ENCODE data around the gene DIS3.
"Not testable (repeated sequence)": the region's sequence is repeated elsewhere in the genome, so short reads cannot be mapped to it uniquely, and the experiment has no call there.

DIS3 gene

GRCh38 chr13:72745260-72745659, 36.4 kb downstream of the DIS3 start:
- no peak overlapping the region for H3K27ac ChIP-seq (ENCODE audit: low read depth, low read length)
- peaks cover 88% of the 10 kb centered on the region for H3K36me3 ChIP-seq (ENCODE audit: control insufficient read depth, insufficient read depth, low read length)
- no peak overlapping the region for H3K9ac ChIP-seq (ENCODE audit: low read length)
- H3K27me3 ChIP-seq (ENCODE audit: control insufficient read depth, insufficient read depth, low read length), result no peaks in the 10 kb centered on the region
- no peaks in the 10 kb centered on the region for H3K9me3 ChIP-seq (ENCODE audit: control insufficient read depth, insufficient read depth, low read depth, low read length)
- no peak overlapping the region for H3K4me3 ChIP-seq (ENCODE audit: low read depth, low read length)
- H3K4me1 ChIP-seq (ENCODE audit: control insufficient read depth, insufficient read depth, low read length), result no peaks in the 10 kb centered on the region

- Histone ChIP-seq H3K4me3 (ENCODE audit: low read depth, low read length) (no peak overlapping the region), H3K36me3 (ENCODE audit: control insufficient read depth, insufficient read depth, low read length) (peaks cover 85% of the 10 kb centered on the region), H3K27me3 (ENCODE audit: control insufficient read depth, insufficient read depth, low read length) (no peaks in the 10 kb centered on the region), H3K9me3 (ENCODE audit: control insufficient read depth, insufficient read depth, low read depth, low read length) (no peaks in the 10 kb centered on the region), H3K27ac (ENCODE audit: low read depth, low read length) (no peak overlapping the region), H3K9ac (ENCODE audit: low read length) (no peak overlapping the region), H3K4me1 (ENCODE audit: control insufficient read depth, insufficient read depth, low read length) (no peaks in the 10 kb centered on the region)
These were observed 41.7 kb downstream of the DIS3 start for GRCh38 chr13:72740015-72740414.

DNA sequence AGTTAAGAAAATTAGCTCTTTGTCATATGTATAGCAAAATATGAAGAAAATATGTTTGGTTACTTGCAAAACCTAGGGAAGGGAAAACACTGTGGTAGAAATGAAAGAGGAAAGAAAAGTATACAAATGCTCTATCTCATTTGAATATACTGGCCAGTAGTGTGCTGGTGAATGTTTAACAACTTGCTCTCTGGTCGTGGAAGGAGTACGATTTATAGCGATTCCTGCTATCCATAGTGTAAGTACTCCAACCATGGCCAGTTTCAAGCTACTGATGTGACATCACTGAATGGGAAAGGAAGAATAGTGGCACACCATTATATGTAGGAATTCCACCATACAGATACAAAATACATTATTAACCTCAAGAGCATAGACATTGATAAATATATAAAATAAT, 44.7 kb downstream of the DIS3 start:
- no peaks in the 10 kb centered on the region for H3K4me1 ChIP-seq (ENCODE audit: control insufficient read depth, insufficient read depth, low read length)
- no peak overlapping the region for H3K9ac ChIP-seq (ENCODE audit: low read length)
- no peaks in the 10 kb centered on the region for H3K27me3 ChIP-seq (ENCODE audit: control insufficient read depth, insufficient read depth, low read length)
- no peaks in the 10 kb centered on the region for H3K9me3 ChIP-seq (ENCODE audit: control insufficient read depth, insufficient read depth, low read depth, low read length)
- peaks cover 79% of the 10 kb centered on the region for H3K36me3 ChIP-seq (ENCODE audit: control insufficient read depth, insufficient read depth, low read length)
- no peak overlapping the region for H3K4me3 ChIP-seq (ENCODE audit: low read depth, low read length)
- no peak overlapping the region for H3K27ac ChIP-seq (ENCODE audit: low read depth, low read length)

DNA sequence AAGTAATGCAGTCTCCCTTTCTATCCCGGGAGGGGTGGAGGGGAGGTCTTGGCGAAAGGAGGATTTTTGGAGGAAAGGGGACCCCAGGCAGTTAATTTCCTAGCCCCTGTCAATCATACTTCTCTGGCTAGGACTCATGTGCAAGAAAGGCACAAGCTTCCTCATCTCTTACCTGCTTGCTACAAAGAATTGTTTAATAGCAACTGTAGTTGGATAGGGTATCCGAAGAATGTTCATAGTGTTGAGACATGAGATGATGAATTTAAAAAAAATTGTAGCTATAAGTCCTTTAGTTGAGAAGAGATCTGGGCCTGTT, 53.5 kb downstream of the DIS3 start:
- Histone ChIP-seq H3K27me3 (ENCODE audit: control insufficient read depth, insufficient read depth, low read length) (no peaks in the 10 kb centered on the region), H3K9me3 (ENCODE audit: control insufficient read depth, insufficient read depth, low read depth, low read length) (no peaks in the 10 kb centered on the region), H3K4me1 (ENCODE audit: control insufficient read depth, insufficient read depth, low read length) (peaks cover 3% of the 10 kb centered on the region; the same call in 1 of the 2 replicates), H3K4me3 (ENCODE audit: low read depth, low read length) (peak overlapping the region; percentile 90), H3K27ac (ENCODE audit: low read depth, low read length) (no peak overlapping the region), H3K36me3 (ENCODE audit: control insufficient read depth, insufficient read depth, low read length) (peaks cover 35% of the 10 kb centered on the region), H3K9ac (ENCODE audit: low read length) (peak overlapping the region; percentile 90)

- Histone ChIP-seq H3K4me1 (ENCODE audit: control insufficient read depth, insufficient read depth, low read length) (peaks cover 3% of the 10 kb centered on the region; the same call in 1 of the 2 replicates), H3K9me3 (ENCODE audit: control insufficient read depth, insufficient read depth, low read depth, low read length) (no peaks in the 10 kb centered on the region), H3K9ac (ENCODE audit: low read length) (peak within 1 kb of the TSS; percentile 90), H3K4me3 (ENCODE audit: low read depth, low read length) (peak within 1 kb of the TSS; percentile 90), H3K36me3 (ENCODE audit: control insufficient read depth, insufficient read depth, low read length) (peaks cover 30% of the 10 kb centered on the region), H3K27me3 (ENCODE audit: control insufficient read depth, insufficient read depth, low read length) (no peaks in the 10 kb centered on the region), H3K27ac (ENCODE audit: low read depth, low read length) (peak within 1 kb of the TSS; percentile 63; the same call in 1 of the 2 replicates)
These were observed 54.0 kb downstream of the DIS3 start, which contains the start of the genes BORA and MZT1 for GRCh38 chr13:72727417-72728289. BORA (plus strand) TSS chr13:72727923; CDS start chr13:72728941, 1,018 bp downstream. MZT1 (minus strand) TSS chr13:72727629; CDS start chr13:72727602, 27 bp downstream.

DNA sequence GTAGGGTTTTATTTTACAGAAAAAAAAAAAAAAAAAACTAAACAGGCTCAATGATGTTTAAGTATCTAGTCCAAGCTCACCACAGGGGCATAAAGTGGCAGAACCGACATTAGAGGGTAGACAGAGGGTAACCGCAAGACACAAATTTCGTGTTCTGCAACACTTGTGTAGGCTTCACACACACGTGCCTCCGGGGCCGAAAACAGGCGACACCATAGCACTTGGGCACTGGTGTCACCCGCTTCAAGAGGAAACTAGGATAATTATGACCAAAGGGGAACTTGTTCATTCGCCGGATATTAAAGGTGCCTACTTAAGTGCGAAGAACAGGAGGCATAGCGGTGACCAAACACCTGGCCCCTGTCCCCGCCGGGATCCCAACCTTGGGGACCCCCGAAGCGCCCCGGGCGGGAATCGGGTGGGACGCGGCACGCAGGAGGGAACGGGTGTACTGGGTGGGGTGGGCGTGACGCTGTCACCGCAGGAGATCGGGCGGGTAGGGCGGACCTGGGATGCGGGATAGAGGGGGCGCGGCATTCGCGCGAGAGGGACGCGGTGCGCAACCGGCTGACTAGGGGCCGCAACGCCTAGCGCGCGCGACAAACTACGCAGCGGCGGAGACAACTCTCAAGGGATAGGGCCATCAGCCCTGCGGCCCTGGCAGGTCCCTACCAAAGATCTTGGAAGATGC, 54.8 kb downstream of the DIS3 start:
- peaks cover 29% of the 10 kb centered on the region for H3K36me3 ChIP-seq (ENCODE audit: control insufficient read depth, insufficient read depth, low read length)
- H3K27me3 ChIP-seq (ENCODE audit: control insufficient read depth, insufficient read depth, low read length), result no peaks in the 10 kb centered on the region
- peak overlapping the region; percentile 90 for H3K4me3 ChIP-seq (ENCODE audit: low read depth, low read length)
- H3K4me1 ChIP-seq (ENCODE audit: control insufficient read depth, insufficient read depth, low read length), result peaks cover 3% of the 10 kb centered on the region; the same call in 1 of the 2 replicates
- H3K9ac ChIP-seq (ENCODE audit: low read length), result peak overlapping the region; percentile 88
- H3K9me3 ChIP-seq (ENCODE audit: control insufficient read depth, insufficient read depth, low read depth, low read length), result no peaks in the 10 kb centered on the region
- H3K27ac ChIP-seq (ENCODE audit: low read depth, low read length), result peak overlapping the region; percentile 63; the same call in 1 of the 2 replicates

GRCh38 chr13:72726185-72726584, 55.5 kb downstream of the DIS3 start:
- H3K9me3 ChIP-seq (ENCODE audit: control insufficient read depth, insufficient read depth, low read depth, low read length); H3K27ac ChIP-seq (ENCODE audit: low read depth, low read length); H3K27me3 ChIP-seq (ENCODE audit: control insufficient read depth, insufficient read depth, low read length); H3K4me1 ChIP-seq (ENCODE audit: control insufficient read depth, insufficient read depth, low read length): not testable (repeated sequence)
- Histone ChIP-seq H3K36me3 (ENCODE audit: control insufficient read depth, insufficient read depth, low read length) (peaks cover 28% of the 10 kb centered on the region), H3K4me3 (ENCODE audit: low read depth, low read length) (peak overlapping the region; percentile 90), H3K9ac (ENCODE audit: low read length) (peak overlapping the region; percentile 20)

GRCh38 chr13:72716776-72717175, 64.9 kb downstream of the DIS3 start:
- H3K27me3 ChIP-seq (ENCODE audit: control insufficient read depth, insufficient read depth, low read length), result no peaks in the 10 kb centered on the region
- no peak overlapping the region for H3K27ac ChIP-seq (ENCODE audit: low read depth, low read length)
- peaks cover 16% of the 10 kb centered on the region for H3K9me3 ChIP-seq (ENCODE audit: control insufficient read depth, insufficient read depth, low read depth, low read length)
- no peaks in the 10 kb centered on the region for H3K4me1 ChIP-seq (ENCODE audit: control insufficient read depth, insufficient read depth, low read length)
- H3K4me3 ChIP-seq (ENCODE audit: low read depth, low read length), result no peak overlapping the region
- peaks cover 70% of the 10 kb centered on the region for H3K36me3 ChIP-seq (ENCODE audit: control insufficient read depth, insufficient read depth, low read length)
- no peak overlapping the region for H3K9ac ChIP-seq (ENCODE audit: low read length)

Data from HUES6 (cell line).